ENCODE measurements around the gene CRHBP.
"Not testable (repeated sequence)": the region's sequence is repeated elsewhere in the genome, so short reads cannot be mapped to it uniquely, and the experiment has no call there.

The CRHBP gene

GRCh38 chr5:76943006-76943405 lies 9.8 kb upstream of the CRHBP start:
- TF ChIP-seq PATZ1 (CRISPR knock-in tag; IDR thresholded peaks at IDR 0.05; ENCODE audit: borderline replicate concordance) (no peak), ZNF565 (CRISPR knock-in tag; conservative IDR thresholded peaks at IDR 0.05; ENCODE audit: low read depth) (no peak), ISL1 (CRISPR knock-in tag; IDR thresholded peaks at IDR 0.05) (no peak), ESRRG (CRISPR knock-in tag; IDR thresholded peaks at IDR 0.05) (no peak), TSHZ2 (CRISPR knock-in tag; IDR thresholded peaks at IDR 0.05) (no peak), CREB5 (CRISPR knock-in tag; IDR thresholded peaks at IDR 0.05; ENCODE audit: low read depth) (no peak)
- no peak for ATAC-seq

GRCh38 chr5:76944638-76945037 lies 8.2 kb upstream of the CRHBP start:
- TF ChIP-seq ZNF565 (CRISPR knock-in tag; conservative IDR thresholded peaks at IDR 0.05; ENCODE audit: low read depth) (no peak), OSR1 (CRISPR knock-in tag; IDR thresholded peaks at IDR 0.05) (no peak), ZFP3 (CRISPR knock-in tag; IDR thresholded peaks at IDR 0.05) (no peak), ZFP30 (CRISPR knock-in tag; IDR thresholded peaks at IDR 0.05) (no peak), CSDC2 (CRISPR knock-in tag; IDR thresholded peaks at IDR 0.05) (no peak), PATZ1 (CRISPR knock-in tag; IDR thresholded peaks at IDR 0.05; ENCODE audit: borderline replicate concordance) (no peak), TOX (CRISPR knock-in tag; IDR thresholded peaks at IDR 0.05; ENCODE audit: borderline replicate concordance) (no peak), PPARA (CRISPR knock-in tag; IDR thresholded peaks at IDR 0.05; ENCODE audit: borderline replicate concordance) (no peak), RARB (CRISPR knock-in tag; IDR thresholded peaks at IDR 0.05) (no peak), ISL1 (CRISPR knock-in tag; IDR thresholded peaks at IDR 0.05) (no peak), CREB5 (CRISPR knock-in tag; IDR thresholded peaks at IDR 0.05; ENCODE audit: low read depth) (no peak), ESRRG (CRISPR knock-in tag; IDR thresholded peaks at IDR 0.05) (no peak), POU6F1 (CRISPR knock-in tag; IDR thresholded peaks at IDR 0.05; ENCODE audit: borderline replicate concordance, low read depth) (no peak), SNAI2 (CRISPR knock-in tag; IDR thresholded peaks at IDR 0.05) (no peak), ARNTL (CRISPR knock-in tag; IDR thresholded peaks at IDR 0.05; ENCODE audit: borderline replicate concordance, low read depth) (no peak), TSHZ2 (CRISPR knock-in tag; IDR thresholded peaks at IDR 0.05) (no peak), GLIS3 (CRISPR knock-in tag; IDR thresholded peaks at IDR 0.05) (no peak)
- no peak for ATAC-seq

GRCh38 chr5:76945238-76945637 lies 7.6 kb upstream of the CRHBP start:
- not testable (repeated sequence) for ATAC-seq

Measured in SK-N-SH treated with all-trans-retinoic acid at 6 μM for 48 hours (cell line).